Measurements from ENCODE around the gene ZNF383.
"Not testable (repeated sequence)": the region's sequence is repeated elsewhere in the genome, so short reads cannot be mapped to it uniquely, and the experiment has no call there.

The ZNF383 gene

GRCh38 chr19:37217775-37218591 lies at the start of gene ZNF383:
TSS of gene ZNF383 (plus strand) at chr19:37218214. CDS start at chr19:37230454, 12,240 bp downstream.
- FAIRE-seq: peak; percentile 91
- peak; percentile 79 for DNase-seq (ENCODE audit: extremely low spot score, insufficient read length, low read depth)

DNA sequence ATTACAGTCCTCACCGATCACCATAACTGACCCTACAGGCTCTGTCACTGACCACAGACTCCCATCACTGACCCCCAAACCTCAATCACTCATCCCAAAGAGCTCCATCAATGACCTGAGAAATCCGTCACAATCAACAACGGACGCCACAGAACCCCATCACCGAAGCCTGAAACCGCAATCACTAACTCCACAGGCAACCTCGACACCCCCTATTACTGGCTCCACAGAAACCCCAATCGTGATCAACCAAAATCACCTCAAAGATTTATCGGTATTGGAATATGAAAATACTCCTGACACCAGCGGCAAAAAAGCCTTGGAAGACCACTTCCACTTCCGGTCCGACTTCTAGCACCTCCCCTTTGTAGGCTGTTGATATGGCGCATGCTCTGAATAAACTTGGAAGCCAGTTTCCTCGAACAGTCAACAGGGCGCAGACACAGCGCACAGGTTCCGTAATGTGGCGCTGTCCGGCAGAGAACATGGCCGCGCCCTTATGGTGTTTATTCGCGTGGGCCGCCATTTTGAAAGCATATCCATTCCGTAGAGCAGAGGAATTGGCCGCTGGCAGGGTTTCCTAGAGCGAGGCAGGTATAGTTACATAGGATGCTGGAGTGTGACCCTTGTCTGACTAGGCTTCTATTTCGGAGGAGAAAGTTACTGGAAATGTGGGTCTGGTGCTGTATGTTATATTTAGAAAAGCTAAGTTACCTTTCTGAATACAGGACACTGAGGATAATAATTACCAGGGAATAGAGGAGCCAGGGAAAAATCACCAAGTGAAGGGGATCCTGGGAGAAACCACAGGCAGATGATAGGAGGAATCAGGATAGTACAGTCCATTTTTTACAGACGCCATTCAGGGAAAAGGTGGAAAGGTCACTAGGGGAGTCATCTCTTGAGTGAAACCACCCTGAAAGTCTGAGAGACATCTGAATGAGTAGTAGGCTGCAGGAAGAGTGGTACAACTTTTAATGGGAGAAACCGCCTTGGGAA lies 45.3 kb upstream of the ZNF383 start, which contains the start of gene ZNF585A:
TSS of gene ZNF585A (minus strand) at position 328 of the 999 bp plus-strand sequence. CDS start 2,785 bp downstream, outside the sequence.
- DNase-seq (ENCODE audit: extremely low spot score, insufficient read length, low read depth) (peak; percentile 58), FAIRE-seq (peak; percentile 98)

GRCh38 chr19:37186071-37186470 lies 31.9 kb upstream of the ZNF383 start:
- FAIRE-seq; DNase-seq (ENCODE audit: extremely low spot score, insufficient read length, low read depth): not testable (repeated sequence)

DNA sequence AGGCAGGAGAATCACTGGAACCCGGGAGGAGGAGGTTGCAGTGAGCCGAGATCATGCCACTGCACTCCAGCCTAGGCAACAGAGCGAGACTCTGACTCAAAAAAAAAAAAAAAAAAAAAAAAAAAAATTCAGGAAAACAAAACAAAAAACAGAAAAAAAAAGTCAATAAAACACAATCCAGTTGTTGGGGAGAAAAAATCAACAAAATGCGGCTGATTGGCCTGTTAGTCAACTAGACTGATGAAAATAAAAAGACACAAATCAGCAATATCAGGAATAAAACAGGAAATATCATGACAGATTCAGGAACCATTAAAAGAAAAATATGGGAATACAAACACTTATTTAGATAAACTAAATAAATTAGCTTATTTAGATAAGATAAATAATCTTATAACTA lies 22.8 kb upstream of the ZNF383 start:
- not testable (repeated sequence) for DNase-seq (ENCODE audit: extremely low spot score, insufficient read length, low read depth); FAIRE-seq

DNA sequence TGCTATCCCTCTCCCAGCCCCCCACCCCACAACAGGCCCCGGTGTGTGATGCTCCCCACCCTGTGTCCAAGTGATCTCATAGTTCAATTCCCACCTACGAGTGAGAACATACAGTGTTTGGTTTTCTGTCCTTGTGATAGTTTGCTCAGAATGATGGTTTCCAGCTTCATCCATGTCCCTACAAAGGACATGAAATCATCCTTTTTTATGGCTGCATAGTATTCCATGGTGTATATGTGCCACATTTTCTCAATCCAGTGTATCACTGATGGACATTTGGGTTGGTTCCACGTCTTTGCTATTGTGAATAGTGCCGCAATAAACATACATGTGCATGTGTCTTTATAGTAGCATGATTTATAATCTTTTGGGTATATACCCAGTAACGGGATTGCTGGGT lies 20.9 kb upstream of the ZNF383 start:
- not testable (repeated sequence) for FAIRE-seq; DNase-seq (ENCODE audit: extremely low spot score, insufficient read length, low read depth)

DNA sequence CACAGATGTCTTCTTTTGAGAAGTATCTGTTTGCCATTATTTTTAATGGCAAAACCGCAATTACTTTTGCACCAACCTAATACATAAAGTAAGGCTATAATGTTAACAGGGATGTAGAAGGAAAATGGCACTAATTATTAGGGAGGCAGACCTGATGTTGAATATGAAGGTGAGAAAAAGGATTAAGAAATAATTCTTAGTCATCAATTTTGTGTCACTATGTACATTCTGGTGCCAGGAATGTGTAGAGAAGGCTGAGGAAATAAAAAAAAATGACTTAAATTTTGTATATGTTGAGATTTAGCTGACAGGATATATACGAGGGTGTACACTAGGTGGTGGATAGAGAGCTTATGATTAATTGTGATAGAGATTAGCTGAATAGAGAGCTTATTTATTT lies 20.2 kb upstream of the ZNF383 start:
- DNase-seq (ENCODE audit: extremely low spot score, insufficient read length, low read depth): no peak
- FAIRE-seq: no peak

- DNase-seq (ENCODE audit: extremely low spot score, insufficient read length, low read depth) (no peak), FAIRE-seq (no peak)
Measured at GRCh38 chr19:37217480-37217774, 587 bp upstream of the ZNF383 start.

DNA sequence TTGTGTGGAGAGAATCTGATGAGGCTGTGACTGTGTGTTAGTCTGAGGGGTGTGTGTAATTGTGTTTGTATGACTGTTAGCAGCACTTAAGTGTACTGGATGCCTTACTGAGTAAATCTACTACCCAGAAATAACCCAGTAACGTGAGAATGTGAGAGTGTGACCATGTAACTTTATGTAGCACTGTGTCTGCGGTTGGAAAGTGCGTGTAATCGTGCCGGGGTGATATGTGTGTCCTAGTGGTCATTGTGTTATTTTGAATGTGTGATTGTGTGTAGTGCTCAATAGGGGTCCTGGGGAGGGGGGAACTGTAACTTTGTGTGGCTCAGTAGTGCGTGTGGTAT lies 550 bp downstream of the ZNF383 start:
- no peak for FAIRE-seq

GRCh38 chr19:37220383-37220782 lies 2.4 kb downstream of the ZNF383 start:
- no peak for FAIRE-seq
- no peak for DNase-seq (ENCODE audit: extremely low spot score, insufficient read length, low read depth)

More for the DNA sequence above, 550 bp downstream of the ZNF383 start:
- no peak for DNase-seq (ENCODE audit: extremely low spot score, insufficient read length, low read depth)

DNA sequence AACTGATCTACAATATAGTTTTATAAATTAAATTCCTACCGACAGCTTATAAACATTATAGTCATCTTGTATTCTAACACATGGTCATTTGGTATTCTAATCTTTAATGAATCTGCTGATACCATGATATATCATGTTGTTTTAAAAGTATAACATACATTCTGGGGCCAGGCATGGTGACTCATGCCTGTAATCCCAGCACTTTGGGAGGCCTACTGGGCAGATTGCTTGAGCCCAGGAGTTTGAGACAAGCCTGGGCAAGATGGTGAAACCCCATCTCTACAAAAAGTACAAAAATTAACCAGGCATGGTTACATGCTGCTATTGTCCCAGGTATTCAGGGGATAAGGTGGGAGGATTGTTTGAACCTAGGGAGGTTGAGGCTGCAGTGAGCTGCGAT lies 3.1 kb downstream of the ZNF383 start:
- FAIRE-seq: no peak
- DNase-seq (ENCODE audit: extremely low spot score, insufficient read length, low read depth): no peak

- DNase-seq (ENCODE audit: extremely low spot score, insufficient read length, low read depth) (no peak), FAIRE-seq (no peak)
Measured at GRCh38 chr19:37226248-37226647, 8.2 kb downstream of the ZNF383 start.

DNA sequence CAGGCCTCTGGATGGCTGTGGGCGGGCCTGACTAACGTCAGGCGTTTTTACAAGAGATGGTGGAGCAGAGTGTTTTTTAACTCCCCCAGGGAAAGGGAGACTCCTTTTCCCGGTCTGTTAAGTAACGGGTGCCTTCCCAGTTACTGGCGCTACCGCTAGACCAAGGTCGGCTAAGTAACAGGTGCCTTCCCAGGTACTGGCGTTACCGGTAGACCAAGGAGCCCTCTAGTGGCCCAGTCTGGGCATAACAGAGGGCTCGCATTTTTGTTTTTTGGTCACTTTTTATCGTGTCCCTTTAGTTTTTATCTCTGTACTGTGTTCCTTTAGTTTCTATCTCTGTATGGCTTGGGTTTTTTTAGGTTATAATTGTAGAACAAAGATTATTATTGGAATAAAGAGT lies 10.0 kb downstream of the ZNF383 start:
- no peak for FAIRE-seq
- no peak for DNase-seq (ENCODE audit: extremely low spot score, insufficient read length, low read depth)

GRCh38 chr19:37243206-37243632 lies 25.2 kb downstream of the ZNF383 start:
- FAIRE-seq: no peak
- no peak for DNase-seq (ENCODE audit: extremely low spot score, insufficient read length, low read depth)

DNA sequence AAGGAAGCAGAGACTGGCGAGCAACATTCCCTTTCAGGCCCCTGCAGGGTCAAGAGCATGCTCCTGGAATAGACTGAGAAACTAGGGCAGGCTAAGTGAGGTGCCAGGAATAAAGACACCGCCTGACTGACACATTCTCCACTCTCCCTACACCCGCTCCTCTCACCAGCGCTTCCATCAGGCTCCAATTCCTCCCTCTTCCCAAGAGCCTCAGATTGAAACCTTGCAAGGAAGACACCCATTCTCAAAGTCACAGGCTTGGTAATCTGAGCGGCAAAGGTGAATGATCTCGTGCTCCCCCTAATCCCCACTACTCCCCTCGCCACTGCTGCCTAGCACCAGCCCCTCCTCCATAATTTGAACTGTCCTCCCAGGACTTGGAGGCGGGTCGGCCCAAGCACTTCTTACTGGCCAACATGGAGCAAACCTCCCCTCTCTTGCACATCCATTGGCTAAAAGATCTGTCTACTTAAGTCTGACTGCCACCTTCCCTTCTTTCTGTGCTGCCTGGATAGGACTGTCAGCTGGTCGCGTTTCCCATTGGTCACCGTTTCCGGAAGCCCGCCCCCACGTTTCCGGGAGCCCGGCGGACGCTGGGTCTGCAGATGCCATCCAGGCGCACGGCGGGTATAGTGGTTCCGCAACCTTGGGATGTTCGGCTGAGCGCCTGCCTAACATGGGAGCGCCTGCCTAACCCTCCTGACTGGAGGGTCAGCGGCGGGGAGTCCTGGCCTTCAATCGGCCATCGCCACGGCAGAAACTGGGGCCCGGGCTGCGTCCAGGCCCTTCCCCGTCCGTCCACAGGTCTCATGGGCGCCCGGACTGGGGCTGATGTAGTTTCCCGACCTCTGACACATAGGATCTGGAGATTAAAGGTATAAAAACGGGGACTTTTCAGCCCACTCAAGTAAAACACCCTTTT lies 33.6 kb downstream of the ZNF383 start:
- FAIRE-seq: no peak
- DNase-seq (ENCODE audit: extremely low spot score, insufficient read length, low read depth): peak; percentile 2

- not testable (repeated sequence) for FAIRE-seq; DNase-seq (ENCODE audit: extremely low spot score, insufficient read length, low read depth)
Measured at GRCh38 chr19:37263028-37263427, 45.0 kb downstream of the ZNF383 start.

DNA sequence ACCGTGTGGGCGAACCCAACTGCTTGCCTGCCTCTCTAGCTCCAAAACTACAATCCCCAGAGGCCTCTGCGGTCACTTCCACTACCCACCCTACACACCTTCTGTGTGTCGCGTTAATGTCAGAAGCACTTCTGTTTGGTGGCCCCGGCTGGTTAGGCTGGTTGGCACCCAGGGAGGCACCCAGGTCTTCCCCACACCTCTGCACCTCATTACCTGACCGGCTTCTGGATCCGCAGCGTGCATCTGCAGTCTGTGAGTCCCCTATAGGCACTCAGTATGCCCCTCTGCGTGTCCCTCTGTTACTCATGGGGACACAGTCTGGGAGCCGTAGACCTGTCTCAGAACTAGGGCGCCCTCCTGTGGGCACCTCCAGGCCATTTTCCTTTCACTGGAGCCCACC lies 49.0 kb downstream of the ZNF383 start:
- not testable (repeated sequence) for FAIRE-seq; DNase-seq (ENCODE audit: extremely low spot score, insufficient read length, low read depth)

DNA sequence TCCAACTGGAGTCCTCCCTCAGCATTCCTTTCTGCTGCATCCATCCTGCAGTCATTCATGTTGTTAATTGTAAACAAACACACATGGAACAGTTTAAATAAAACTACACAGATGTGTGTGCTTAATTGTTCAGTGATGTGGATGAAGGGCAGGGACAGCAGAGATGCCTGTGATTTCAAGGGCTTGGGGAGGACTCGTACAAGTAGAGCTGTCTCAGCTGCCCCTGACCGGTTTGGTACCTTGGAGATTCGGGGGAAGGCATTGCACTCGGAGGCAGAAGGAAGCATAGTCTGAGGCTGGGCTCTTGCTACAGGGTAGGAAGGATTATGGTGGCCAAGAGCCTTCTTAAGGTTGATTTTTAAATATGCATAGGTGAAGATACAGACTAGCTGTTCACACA lies 49.7 kb downstream of the ZNF383 start:
- DNase-seq (ENCODE audit: extremely low spot score, insufficient read length, low read depth); FAIRE-seq: not testable (repeated sequence)

DNA sequence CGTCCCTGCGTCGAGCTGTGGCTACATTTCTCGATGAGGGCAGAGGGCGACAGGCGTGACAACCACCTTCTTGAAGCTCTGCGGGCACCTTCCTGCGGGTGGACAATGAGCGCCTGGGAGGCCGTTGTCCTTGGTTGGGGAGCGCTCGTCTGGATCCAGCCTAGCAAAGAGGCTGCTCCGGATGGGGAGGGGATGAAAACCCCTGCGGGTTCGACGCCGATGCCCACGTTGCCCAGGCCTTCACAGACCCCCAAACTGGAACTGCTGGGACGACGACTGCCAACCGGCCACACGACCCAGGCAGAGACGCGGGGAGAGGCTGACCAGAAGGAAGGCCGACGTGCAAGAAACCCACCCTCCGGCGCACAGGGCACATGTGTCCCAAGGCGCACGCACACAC lies 62.6 kb downstream of the ZNF383 start:
- FAIRE-seq; DNase-seq (ENCODE audit: extremely low spot score, insufficient read length, low read depth): not testable (repeated sequence)

GRCh38 chr19:37284020-37284419 lies 66.0 kb downstream of the ZNF383 start:
- not testable (repeated sequence) for FAIRE-seq; DNase-seq (ENCODE audit: extremely low spot score, insufficient read length, low read depth)

DNA sequence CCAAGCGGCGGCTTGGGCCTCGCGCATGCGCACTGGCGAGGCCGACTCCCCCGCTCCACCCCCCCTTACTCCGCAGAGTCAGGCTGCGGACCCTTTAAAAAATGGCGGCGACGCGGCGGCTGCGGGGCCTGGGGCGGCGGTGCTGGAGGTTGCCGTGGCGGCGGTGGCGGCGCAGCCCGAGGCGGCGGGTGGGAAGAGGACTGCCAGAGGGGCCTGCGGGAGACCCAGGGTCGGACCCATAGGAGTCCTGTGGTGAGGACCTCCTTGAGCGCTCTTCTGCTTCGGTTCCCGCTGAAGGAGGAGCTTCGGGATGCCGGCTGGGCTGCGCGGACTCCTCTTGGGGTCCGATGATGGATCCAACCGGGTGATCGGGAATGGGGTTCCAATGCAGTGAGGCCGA lies 71.2 kb downstream of the ZNF383 start:
- FAIRE-seq; DNase-seq (ENCODE audit: extremely low spot score, insufficient read length, low read depth): not testable (repeated sequence)

Data from GM18507 (cell line).